CD4-positive, alpha-beta T cell treated with Interleukin-1 beta for 1 hour (primary cell): ENCODE measurements around the gene DPP8.
A peak's percentile ranks its signal among the peaks of the same experiment; 100 is the strongest.
"Not testable (repeated sequence)": the region's sequence is repeated elsewhere in the genome, so short reads cannot be mapped to it uniquely, and the experiment has no call there.

ENCODE experiments used
- DNase-seq, 2 donors: peaks; one replicate each; pipeline ENCODE4 v3.0.0-alpha.2; 2020 to 2022

DPP8 gene

DNA sequence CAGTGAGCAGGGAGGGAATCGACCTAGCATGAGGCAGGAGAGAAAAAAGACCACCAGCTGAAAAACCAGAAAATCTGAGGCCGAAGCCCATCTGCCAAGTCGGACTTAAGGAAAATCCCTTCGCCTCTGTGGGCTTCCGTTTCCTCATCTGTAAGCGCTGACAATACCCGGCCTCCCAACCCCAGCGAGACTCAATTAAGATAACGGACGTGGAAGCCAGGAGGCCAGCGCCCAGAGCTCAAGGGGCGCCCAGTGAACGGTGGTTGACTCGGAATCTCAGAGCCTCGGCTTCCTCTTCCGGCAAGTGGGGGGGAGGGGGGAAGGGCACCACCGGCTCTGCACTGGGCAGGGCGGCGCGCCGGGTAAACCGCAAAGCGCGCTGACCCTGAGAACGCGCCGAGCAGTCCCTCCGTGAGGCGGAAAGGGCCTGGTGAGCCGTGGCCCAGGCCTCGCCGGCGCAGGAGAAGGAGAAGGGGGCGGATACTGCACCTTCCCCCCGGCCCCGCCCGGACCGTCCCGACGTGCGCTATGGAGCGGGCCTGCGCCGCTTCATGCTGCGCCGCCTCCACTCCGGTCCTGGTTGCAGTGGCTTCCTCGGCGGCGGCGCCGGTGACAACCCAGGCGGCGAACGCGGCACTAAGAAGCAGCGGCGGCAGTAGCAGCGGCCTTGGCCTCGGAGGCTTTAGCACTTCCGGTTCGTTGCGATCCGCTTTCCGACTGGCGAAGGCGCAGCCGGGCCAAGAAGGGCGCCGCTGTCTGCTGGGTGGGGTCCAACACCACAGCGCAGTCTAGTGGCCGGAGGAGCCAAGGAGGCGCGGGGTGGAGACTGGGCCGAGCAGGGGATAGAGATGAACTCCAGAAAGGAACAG lies at the start of gene DPP8:
Gene DPP8, minus strand, starts transcription at position 693 of the 869 bp plus-strand sequence. CDS start 5,136 bp downstream, outside the sequence.
- peak; percentile 92 to 95 for DNase-seq

DNA sequence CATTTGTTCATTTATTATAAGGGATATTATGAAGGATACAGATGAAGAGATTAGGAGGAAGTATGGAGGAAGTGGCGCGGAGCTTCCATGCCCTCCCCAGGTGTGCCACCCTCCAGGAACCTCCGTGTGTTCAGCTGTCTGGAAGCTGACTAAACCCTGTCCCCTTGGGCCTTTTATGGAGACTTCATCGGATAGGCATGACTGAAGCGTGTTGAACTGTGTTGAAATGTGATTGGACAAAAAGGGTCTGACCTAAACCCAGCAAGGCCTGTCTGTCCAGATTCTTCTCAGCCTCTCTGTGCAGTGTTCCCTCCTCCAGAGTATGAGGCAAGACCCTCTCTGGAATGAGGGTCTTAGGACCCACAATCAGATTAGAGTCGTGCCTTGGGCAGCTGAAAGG lies 44.4 kb upstream of the DPP8 start:
- no peak for DNase-seq

DNA sequence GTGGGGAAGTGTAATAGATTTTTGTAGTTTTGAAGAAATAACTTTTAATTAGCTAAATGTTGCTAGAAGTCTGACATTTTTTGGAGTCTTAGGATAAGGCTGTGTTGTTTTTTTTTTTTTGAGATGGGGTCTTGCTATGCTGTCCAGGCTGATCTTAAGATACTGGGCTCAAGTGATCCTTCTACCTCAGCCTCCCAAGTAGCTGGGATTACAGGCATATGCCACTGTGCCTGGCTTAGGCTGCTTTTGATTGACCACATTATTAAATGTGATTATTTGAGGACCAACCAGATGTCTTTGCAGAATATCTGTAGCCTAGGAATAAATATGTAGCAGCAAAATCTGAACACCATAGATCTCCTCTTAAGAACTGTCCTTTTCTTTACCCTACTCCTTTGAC lies 42.5 kb upstream of the DPP8 start:
- no peak for DNase-seq

DNA sequence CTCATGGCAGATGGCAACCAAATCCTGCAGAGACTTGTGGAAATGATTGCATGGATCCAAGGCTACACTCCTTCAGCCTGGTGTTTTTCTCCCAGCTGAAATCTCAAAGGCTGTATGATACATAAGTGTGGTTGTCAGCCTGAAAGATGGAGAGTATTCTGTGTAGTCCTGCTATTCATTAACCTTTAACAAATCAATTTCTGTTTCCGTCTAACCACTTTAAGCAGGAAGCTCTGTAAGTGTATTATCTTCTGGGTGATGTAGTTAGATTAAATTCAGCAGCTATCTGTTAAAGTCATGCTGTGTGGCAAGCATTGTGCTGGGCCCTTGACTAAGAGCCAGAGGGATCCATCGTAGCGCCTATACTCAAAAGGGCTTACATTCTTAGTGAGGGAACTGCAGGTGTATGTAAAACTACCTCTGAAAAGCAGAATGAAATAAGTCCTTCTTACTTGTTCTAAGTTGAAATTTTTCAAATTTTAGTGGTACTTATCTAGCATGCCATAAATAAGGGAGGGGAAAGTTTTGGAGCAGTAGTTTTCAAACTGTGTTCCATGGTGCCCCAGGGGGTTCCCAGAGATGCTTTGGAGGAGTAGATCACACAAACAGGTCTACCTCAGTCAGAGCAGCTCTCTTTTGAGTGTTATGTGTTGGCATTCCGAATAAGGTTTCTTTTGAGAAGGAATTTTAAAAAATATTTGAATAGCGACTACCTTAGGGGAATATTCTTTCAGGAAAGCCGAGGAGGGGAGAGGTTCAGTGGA lies 41.7 kb upstream of the DPP8 start:
- no peak for DNase-seq

DNA sequence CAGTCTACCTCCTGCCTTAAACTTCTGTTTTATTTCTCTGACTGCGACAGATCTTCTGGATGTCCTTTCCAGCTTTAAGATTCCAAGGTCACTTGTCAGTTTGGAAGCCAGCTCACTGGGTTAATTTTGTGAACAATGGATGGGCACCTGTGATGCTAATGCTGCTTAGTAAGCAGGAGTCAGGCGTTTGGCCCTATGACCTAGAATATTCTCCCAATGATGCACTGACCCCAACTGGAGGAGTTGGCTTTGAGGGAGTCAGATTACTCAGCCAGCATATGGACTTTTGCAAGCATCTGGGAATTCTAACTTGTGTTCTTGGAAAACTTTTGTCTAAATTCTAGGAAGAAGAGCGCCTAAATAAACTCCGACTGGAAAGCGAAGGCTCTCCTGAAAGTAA lies 40.8 kb upstream of the DPP8 start:
- no peak for DNase-seq

DNA sequence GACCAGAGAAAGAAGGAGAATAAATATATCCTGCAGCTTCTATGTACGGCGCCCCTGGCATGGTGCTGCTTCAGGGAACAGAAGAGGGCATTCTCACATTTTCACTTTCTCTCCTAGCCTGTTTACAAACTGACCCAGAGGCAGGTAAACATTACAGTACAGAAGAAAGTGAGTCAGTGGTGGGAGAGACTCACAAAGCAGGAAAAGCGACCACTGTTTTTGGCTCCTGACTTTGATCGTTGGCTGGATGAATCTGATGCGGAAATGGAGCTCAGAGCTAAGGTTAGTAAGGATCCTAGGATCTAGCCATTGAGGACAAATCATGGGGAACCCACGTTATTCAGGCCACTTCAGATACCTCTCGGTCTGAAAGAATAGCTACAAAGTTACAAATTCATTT lies 39.1 kb upstream of the DPP8 start:
- no peak for DNase-seq

DNA sequence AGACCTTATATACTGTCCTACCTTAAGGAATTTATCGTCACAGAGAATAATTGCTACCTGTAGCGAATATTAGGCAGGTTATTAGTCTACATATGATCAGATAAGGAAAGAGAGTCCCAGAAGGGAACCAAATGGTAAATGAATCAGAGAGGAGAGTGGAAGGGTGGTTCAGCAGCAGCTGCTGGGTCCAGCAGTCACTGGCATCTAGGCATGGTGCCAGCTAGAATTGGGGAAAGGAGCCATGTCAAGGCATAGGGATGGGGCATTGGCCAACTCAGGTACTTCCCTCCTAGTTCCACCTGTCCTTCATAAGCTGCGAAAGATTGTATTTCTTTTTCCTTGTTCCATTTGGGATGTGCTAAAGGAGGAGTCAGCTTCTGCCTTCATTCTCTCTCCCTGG lies 36.2 kb upstream of the DPP8 start:
- DNase-seq, result no peak

DNA sequence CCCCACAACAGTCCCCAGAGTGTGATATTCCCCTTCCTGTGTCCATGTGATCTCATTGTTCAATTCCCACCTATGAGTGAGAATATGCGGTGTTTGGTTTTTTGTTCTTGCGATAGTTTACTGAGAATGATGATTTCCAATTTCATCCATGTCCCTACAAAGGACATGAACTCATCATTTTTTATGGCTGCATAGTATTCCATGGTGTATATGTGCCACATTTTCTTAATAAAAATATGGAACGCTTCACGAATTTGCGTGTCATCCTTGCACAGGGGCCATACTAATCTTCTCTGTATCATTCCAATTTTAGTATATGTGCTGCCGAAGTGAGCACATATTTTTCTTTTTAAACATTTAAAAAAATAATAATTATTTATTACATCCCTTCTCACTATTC lies 35.4 kb upstream of the DPP8 start:
- DNase-seq, result not testable (repeated sequence)

DNA sequence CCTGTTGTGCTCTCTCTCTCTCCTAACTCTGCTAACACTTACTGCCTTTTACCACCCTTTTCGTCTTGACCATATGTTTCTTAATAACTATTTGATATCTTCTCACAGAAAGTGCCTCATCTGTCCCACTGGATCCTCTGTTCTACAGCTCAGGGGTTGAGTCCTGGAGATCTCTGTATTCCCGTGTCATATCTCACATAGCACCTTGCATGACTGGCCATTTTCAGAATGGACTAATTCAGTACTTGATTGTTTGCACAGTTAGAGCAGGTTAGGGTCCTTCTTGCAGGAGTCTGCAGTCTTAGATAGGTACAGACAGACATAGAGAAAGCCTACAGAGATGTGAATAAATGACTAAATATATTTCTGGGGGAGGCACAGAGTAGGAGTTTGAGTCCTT lies 33.7 kb upstream of the DPP8 start:
- DNase-seq, result no peak

DNA sequence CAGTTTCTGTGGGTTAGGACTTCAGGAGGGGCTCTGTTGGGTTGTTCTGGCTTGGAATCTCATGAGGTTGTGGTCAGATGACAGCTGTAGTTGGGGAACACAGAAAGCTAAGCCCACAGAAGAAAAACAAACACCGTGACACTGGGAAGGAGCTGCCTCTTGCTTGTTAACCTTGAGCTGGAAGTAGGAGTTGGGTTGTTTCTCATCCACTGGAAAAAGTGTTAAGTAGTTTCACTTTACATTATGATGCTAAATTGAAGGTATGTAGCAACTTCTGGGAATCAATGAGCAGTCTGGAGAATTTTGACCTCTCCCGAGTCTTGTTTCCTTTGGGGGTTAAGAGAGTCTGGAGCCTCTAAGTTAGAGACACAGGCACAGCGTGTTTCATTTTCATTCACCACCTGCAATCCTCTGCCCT lies 33.2 kb upstream of the DPP8 start:
- no peak for DNase-seq

DNA sequence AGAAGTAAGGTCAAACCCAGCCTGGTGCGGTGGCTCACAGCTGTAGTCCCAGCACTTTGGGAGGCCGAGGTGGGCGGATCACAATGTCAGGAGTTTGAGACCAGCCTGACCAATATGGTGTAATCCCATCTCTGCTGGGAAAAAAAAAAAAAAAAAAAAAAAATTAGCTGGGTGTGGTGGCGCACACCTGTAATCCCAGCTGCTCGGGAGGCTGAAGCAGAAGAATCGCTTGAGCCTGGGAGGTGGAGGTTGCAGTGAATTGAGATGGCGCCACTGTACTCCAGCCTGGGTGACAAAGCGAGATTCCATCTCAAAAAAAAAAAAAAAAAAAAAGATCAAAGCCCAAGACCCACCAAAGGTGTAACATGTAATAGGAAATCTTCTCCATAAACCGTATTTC lies 31.8 kb upstream of the DPP8 start:
- DNase-seq, result not testable (repeated sequence)

DNA sequence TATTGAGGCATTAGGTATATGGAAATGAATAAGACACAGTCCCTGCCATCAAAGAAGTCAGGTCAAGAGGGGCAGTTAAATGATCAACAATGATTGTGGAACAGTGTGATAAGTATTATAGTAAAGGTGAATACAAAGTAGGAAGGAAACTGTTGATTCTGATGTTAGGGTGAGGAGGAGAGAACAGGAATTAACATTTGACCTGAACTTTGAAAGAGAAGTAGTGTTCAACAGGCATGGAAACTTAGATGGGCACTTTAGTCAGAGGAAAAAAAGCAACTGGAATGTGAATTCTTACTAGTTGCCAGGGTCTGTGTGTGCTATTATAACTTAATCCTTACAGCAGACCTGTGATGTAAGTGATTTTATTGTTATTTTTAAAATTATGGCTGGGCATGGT lies 30.4 kb upstream of the DPP8 start:
- no peak for DNase-seq

DNA sequence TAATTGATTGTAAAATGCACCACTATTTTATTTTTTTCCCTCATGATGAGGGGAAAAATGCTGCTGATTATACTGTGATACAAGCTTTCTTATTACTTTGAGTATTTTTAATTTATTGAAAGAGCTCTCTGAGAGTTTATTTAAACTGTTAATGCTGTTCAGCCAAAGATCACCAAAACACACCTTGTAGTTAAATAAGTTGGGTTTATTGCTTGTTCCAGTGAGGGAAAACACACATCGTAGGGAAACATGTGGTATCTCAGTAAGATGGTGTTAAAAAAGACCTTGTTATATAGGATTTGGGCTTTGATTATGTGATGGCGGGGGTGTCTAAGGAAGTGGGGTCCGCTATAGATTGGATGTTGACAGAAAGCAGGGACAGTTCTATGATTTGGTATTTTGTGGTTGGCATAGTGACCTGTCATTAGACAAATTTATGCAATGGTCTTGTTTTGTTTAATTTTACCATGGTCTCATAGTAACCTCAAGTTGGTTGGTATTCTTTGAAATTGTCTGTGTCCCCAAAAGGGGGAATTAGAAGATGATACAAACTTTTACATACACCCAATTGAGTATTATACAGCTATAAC lies 23.8 kb upstream of the DPP8 start:
- DNase-seq, result no peak

DNA sequence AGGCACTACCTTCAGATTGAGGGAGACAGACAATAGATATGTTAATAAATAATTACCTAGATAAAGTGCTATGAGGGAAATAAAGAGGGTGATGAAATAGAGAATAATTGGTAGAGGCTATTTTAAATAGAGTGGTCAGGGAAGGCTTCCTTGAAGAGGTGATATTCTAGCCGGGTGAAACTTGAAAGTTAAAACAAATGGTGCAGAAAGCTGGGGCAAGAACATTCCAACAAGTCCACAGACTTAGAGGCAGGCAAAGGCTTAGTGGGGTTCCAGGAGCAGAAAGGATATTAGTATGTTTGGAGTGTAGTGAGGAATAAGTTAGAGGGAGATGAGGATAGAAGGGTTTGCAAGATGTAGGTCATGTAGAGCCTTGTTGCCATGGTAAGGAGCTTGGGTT lies 22.8 kb upstream of the DPP8 start:
- no peak for DNase-seq

DNA sequence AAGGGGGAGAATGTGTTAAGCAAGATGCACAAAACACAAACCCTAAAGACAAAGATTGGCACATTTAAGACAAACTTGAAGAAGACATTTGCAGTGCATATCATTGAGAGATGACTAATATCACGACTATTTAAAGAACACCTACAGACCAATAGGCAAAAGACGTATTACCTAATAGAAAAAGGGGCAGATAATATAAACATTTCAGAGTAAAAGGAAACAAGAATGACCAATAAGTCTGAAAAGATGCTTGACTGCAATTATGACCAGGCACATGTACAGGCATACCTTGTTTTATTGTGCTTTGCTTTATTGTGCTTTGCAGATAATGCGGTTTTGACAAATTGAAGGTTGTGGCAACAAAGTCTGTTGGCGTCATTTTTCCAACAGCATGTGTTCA lies 17.7 kb upstream of the DPP8 start:
- no peak for DNase-seq

DNA sequence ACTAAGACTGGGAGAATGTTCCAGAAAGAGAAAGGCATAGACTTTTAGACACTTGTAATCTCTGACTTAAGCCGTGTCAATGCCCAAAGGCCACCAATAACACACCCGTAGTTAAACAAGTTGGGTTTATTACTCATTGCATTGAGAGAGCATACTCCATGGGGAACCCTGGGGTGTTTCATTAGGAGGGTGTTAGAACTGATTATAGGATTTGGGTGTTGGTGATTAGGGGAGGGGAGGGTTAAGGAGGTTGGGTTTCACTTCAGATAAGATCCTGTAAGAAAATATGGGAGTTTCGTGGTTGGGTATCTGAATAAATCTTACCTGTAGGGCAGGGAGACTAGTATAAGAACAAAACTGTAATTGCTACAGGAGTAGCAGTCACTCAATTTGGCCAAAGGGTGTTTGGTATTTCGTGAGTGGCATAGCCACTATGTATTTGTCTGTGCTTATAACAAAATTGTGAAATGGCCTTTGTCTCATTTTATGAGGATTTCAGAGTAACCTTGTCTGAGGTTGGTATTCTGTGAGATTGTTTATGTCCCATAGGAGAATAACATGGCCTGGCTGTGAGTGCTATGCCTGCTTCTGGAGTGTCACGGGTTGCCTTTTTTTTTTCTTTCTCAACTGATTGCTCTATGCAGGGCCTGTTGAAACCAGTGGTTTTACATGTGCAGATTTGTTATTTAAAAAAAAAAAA lies 15.7 kb upstream of the DPP8 start:
- no peak for DNase-seq

DNA sequence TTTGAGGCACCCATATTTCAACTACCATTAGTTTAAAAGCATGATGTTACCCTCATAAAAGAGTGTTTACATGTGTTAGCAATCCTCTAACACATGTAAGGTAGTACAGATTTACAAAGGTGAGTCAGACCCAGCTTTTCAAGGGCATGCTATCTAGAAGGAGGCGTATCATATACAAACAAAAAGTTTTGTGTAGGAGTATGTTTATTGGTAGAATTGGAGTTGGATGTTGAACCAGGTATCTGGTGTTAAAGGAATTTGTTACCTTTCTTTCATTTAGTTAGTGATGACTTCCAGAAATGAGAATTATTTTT lies 15.2 kb upstream of the DPP8 start:
- DNase-seq, result no peak

DNA sequence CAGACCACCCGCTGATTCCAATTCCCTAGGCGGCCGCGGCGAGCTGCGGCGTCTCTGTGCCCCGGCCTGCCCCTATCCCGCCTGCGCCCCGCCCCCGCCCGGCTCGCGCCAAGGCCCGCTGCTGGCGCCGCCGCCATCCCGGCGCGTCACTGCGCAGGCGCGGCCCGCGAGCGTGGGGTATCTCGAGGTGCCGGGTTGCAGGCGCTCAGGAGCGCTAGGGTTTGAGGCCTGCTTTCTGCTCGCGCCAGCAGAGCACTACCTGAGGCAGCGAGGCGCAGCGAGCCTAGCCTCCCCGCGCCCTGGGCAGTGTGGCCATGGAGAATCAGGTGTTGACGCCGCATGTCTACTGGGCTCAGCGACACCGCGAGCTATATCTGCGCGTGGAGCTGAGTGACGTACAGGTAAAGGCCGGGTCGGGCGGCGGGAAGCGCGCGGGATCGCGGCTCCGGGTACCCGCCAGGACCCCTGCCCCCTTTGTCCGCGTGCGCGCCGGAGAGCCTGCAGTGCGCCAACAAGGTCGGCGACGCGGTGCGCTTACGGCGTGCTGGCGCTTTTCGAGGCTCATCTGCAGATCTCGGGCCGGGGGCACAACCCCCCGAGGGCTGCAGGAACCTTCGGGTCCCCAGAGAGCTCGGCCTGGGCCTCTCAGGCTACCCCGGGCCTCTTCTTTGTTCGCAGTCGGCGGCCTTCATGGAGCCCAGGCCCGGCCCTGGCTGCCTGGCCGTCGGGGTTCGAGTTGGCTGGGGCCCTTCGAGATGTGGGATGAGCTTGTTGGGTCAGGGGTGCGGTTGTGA lies 13.0 kb upstream of the DPP8 start, which contains the start of gene HACD3:
Gene HACD3, plus strand, starts transcription at position 146 of the 794 bp plus-strand sequence. Its CDS starts 169 bp downstream, at position 315.
- DNase-seq, result peak; percentile 89 to 90

DNA sequence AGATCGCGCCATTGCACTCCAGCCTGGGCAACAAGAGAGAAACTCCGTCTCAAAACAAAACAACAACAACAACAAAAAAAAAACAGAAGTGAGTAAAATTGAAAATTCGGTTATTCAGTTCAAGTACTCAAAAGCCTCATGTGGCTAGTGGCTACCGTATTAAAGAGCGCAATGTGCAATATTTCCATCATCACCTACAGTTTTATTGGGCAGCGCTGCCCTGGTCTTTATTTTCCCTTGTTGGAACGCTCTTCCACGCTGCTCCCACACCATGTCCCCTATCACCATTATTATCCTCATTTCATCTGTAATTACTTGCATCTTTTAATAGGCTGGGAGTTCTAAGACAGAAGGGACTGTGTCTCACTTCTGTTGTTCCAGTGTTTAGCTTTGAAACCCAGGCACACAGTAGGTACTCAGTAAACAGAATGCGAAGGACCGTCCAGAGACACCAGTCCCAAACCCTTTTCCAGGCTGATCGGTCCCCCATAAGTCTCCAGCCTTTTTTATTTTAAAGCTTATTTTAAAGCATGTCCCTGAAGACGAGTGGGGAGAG lies 12.4 kb upstream of the DPP8 start:
- DNase-seq, result no peak

DNA sequence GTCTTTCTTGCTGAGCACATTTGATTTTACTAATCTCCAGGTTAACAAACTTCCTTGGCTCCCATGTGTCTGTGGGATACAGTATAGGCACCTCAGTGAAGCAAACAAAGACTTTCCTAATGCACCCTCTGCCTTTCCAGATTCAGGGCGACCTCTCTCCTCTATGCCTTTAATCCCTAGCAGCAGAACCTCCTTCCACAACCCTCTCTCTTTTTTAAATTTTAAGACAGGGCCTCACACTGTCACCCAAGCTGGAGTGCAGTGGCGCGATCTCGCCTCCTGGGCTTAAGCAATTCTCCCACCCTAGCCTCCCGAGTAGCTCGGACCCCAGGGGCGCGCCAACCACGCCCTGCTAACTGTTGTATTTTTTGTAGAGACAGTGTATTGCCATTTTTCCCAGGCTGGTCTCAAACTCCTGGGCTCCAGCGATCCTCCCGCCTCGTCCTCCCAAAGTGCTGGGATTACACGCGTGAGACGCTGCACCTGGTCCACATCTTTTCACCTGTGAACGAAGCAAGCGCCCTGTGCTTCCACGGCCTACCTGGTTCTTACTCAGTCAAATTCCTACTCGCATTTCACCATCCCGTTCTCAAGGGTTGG lies 11.1 kb upstream of the DPP8 start:
- no peak for DNase-seq

DNA sequence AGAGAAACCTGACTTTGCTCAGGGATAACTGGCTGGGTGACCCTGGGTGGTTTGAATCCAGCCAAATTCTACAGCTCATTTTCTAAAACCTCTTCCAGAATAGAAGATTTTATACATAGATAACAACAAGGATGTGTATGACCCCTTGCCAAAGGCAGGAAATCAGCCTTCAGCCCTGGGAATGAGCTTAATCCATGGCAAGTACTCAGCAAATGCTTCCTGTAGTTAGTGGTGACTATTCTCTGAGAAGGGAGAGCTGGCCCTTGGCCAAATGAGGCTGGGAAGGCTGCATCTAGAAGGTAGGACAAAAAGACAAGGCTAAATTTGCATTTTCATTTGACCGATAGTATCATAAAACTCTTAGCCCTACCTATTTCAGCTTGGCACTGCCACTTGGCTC lies 8.1 kb upstream of the DPP8 start:
- no peak for DNase-seq

DNA sequence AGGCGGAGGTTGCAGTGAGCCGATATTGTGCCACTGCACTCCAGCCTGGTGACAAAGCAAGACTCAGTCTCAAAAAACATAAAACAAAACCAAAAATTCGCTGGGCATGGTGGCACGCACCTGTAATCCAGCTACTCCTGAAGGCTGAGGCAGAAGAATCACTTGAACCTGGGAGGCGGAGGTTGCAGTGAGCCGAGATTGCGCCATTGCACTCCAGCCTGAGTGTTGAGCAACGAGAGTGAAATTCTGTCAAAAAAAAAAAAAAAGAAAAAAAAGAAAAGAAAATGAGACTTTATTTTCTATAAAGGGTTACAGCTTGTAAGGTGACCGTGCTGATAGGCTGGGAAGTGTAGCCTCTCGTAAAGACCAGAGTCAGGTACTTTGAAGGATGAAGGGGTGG lies 6.7 kb upstream of the DPP8 start:
- DNase-seq, result no peak
